Measurements from ENCODE around the gene THSD4.
"Not testable (repeated sequence)": the region's sequence is repeated elsewhere in the genome, so short reads cannot be mapped to it uniquely, and the experiment has no call there.

The THSD4 gene

GRCh38 chr15:71124937-71125790 lies 9.9 kb downstream of the THSD4 start:
- no peak for DNase-seq

GRCh38 chr15:71125831-71126450 lies 10.7 kb downstream of the THSD4 start:
- DNase-seq = no peak

GRCh38 chr15:71127083-71127482 lies 11.8 kb downstream of the THSD4 start:
- no peak for DNase-seq

GRCh38 chr15:71128159-71128558 lies 12.9 kb downstream of the THSD4 start:
- not testable (repeated sequence) for DNase-seq

- DNase-seq = no peak
These were observed 13.8 kb downstream of the THSD4 start for GRCh38 chr15:71128939-71129562.

GRCh38 chr15:71129669-71130068 lies 14.4 kb downstream of the THSD4 start:
- DNase-seq = no peak

GRCh38 chr15:71131601-71132362 lies 16.5 kb downstream of the THSD4 start:
- no peak for DNase-seq

GRCh38 chr15:71133747-71134472 lies 18.6 kb downstream of the THSD4 start:
- no peak for DNase-seq

- DNase-seq = no peak
These were observed 21.0 kb downstream of the THSD4 start for GRCh38 chr15:71136159-71136783.

- no peak for DNase-seq
These were observed 21.7 kb downstream of the THSD4 start for GRCh38 chr15:71136793-71137518.

- no peak for DNase-seq
These were observed 23.2 kb downstream of the THSD4 start for GRCh38 chr15:71138473-71138872.

GRCh38 chr15:71139241-71139640 lies 24.0 kb downstream of the THSD4 start:
- no peak for DNase-seq

GRCh38 chr15:71141572-71141971 lies 26.3 kb downstream of the THSD4 start:
- DNase-seq = no peak

GRCh38 chr15:71142780-71143179 lies 27.5 kb downstream of the THSD4 start:
- no peak for DNase-seq

GRCh38 chr15:71143373-71144310 lies 28.4 kb downstream of the THSD4 start:
- no peak for DNase-seq

- DNase-seq = no peak
These were observed 30.4 kb downstream of the THSD4 start for GRCh38 chr15:71145648-71146047.

- DNase-seq = no peak
These were observed 31.3 kb downstream of the THSD4 start for GRCh38 chr15:71146580-71146982.

GRCh38 chr15:71148048-71148447 lies 32.8 kb downstream of the THSD4 start:
- DNase-seq = no peak

GRCh38 chr15:71149646-71150557 lies 34.6 kb downstream of the THSD4 start:
- no peak for DNase-seq
